K562 (cell line): ENCODE data around the gene SYNE1. TPM values are rescaled to one million over a fixed set of nuclear protein-coding genes. Genes with fewer than 3 reads are reported as not detected.

Experiments
- ATAC-seq: fragments of 200-7000 bp; cut with Tn5 transposase; 3 replicates; pipeline ENCODE4 v1.9.1; 2020; ENCODE audit warnings: moderate library complexity
- BruUV-seq: library from RNA; stranded (reverse); fragments of 400-500 nt; replicated peaks from 2 replicates; lab custom pipeline; 2021; lab: Mats Ljungman, UMichigan
- CTCF ChIA-PET: fragments of 300-600 bp; formaldehyde crosslinking; extraction: SDS; loops from one replicate; lab custom pipeline; 2021; ENCODE audit warnings: low intra/inter-chr PET ratio; lab: Yijun Ruan, JAX
- POLR2A ChIA-PET: fragments of 300-600, 350-650 bp; sonication (Branson Sonifier 250); formaldehyde crosslinking; extraction: SDS; loops from one replicate; lab custom pipeline; 2021; ENCODE audit warnings: antibody characterized with exemption, inconsistent platforms; lab: Yijun Ruan, JAX
- DNase-seq, 4 experiments: peaks; one replicate each; pipeline versions ENCODE4 v3.0.0 to v3.0.0-alpha.2; 2011 to 2018; ENCODE audit warnings: low spot score in 3 of 4, mixed read lengths in 3 of 4; ENCODE audit errors: extremely low read depth in 1 of 4
- FAIRE-seq: peaks from 2 replicates; lab custom pipeline; 2011; peaks lifted over from hg19 to GRCh38; lab: Jason Lieb, UNC
- H2AFZ ChIP-seq: 2 replicates; pipeline ENCODE4 v1.6.0; 2011; ENCODE audit warnings: low read depth, low read length, control low read depth, inconsistent platforms
- H3K27ac ChIP-seq: fragments of 200-600 bp; 3 replicates; pipeline ENCODE4 v1.8.0; 2011; ENCODE audit warnings: low read depth, mild to moderate bottlenecking, control low read depth, inconsistent platforms, low read length, moderate library complexity, mixed read lengths; ENCODE audit errors: extremely low read depth
- H3K27me3 ChIP-seq, 2 experiments: fragments of 300-600 bp in 1 of 2; 2 replicates in 1 of 2; 3 replicates in 1 of 2; pipeline versions ENCODE4 v1.6.0 to v1.8.0; 2011; ENCODE audit warnings: inconsistent platforms in 2 of 2, low read length in 2 of 2, mild to moderate bottlenecking in 1 of 2, mixed read lengths in 1 of 2, moderate library complexity in 1 of 2; ENCODE audit not compliant: control insufficient read depth in 2 of 2, insufficient read depth in 2 of 2
- H3K36me3 ChIP-seq: fragments of 300-600 bp; 3 replicates; pipeline ENCODE4 v1.8.0; 2011; ENCODE audit warnings: mild to moderate bottlenecking, low read length, inconsistent platforms; ENCODE audit not compliant: control insufficient read depth, insufficient read depth
- H3K4me1 ChIP-seq, 2 experiments: fragments of 200-600 bp in 1 of 2; replicated peaks in 1 of 2; 2 replicates in 1 of 2; 3 replicates in 1 of 2; pipeline versions ENCODE4 v1.5.1 to v1.8.0; 2011; ENCODE audit warnings: inconsistent platforms in 2 of 2, low read length in 2 of 2, mild to moderate bottlenecking in 1 of 2, mixed read lengths in 1 of 2, moderate library complexity in 1 of 2; ENCODE audit not compliant: control insufficient read depth in 2 of 2, insufficient read depth in 2 of 2
- H3K4me2 ChIP-seq: 2 replicates; pipeline ENCODE4 v1.6.1; 2011; ENCODE audit warnings: low read length, control low read depth, inconsistent platforms, mixed read lengths; ENCODE audit not compliant: insufficient read depth
- H3K4me3 ChIP-seq: fragments of 200-600 bp; sonication (generic), shearing (Covaris generic); 2 replicates; pipeline ENCODE4 v1.5.1; 2016; ENCODE audit warnings: control low read depth, inconsistent platforms
- H3K79me2 ChIP-seq: fragments of 200-600 bp; 3 replicates; pipeline ENCODE4 v1.8.0; 2011; ENCODE audit warnings: low read length, inconsistent platforms; ENCODE audit not compliant: control insufficient read depth, insufficient read depth
- H3K9ac ChIP-seq, 2 experiments: 2 replicates each; pipeline versions ENCODE4 v1.6.0 to v1.6.1; 2011; ENCODE audit warnings: low read depth in 2 of 2, low read length in 2 of 2, control low read depth in 1 of 2, inconsistent platforms in 1 of 2, mild to moderate bottlenecking in 1 of 2, mixed read lengths in 1 of 2; ENCODE audit not compliant: insufficient read depth in 1 of 2
- H3K9me1 ChIP-seq: one replicate; pipeline ENCODE4 v1.6.0; 2011; ENCODE audit warnings: inconsistent platforms, mild to moderate bottlenecking, low read length, moderate library complexity; ENCODE audit not compliant: control insufficient read depth, insufficient read depth
- H3K9me3 ChIP-seq: replicated peaks from 2 replicates; pipeline ENCODE4 v1.5.1; 2011; ENCODE audit warnings: low read depth, low read length, inconsistent platforms; ENCODE audit not compliant: control insufficient read depth, insufficient read depth
- H4K20me1 ChIP-seq: replicated peaks from 2 replicates; pipeline ENCODE4 v1.6.1; 2011; ENCODE audit warnings: low read length, inconsistent platforms, mixed read lengths; ENCODE audit not compliant: control insufficient read depth, insufficient read depth
- BCOR ChIP-seq: fragments of 450-650 bp; IDR thresholded peaks from 2 replicates; pipeline ENCODE4 v1.6.1; 2016
- CC2D1A ChIP-seq: fragments of 450-650 bp; IDR thresholded peaks from 2 replicates; pipeline ENCODE4 v1.6.1; 2017; ENCODE audit warnings: mild to moderate bottlenecking
- MBD1 ChIP-seq: fragments of 250-450 bp; sonication (Bioruptor Pico); IDR thresholded peaks from 2 replicates; pipeline ENCODE4 v1.8.0; 2022; ENCODE audit warnings: inconsistent platforms
- POLR2H ChIP-seq: IDR thresholded peaks from 2 replicates; pipeline ENCODE4 v1.6.1; 2016; ENCODE audit warnings: missing genetic modification characterization, low read depth, mild to moderate bottlenecking, control low read depth, missing compliant biosample characterization, moderate library complexity
- RBM25 ChIP-seq: fragments of 200-400 bp; formaldehyde crosslinking; IDR thresholded peaks from 2 replicates; pipeline ENCODE4 v1.6.1; 2018; ENCODE audit warnings: low read length, low read depth, moderate library complexity; ENCODE audit not compliant: severe bottlenecking
- ZNF184 ChIP-seq: sonication (generic); formaldehyde crosslinking; IDR thresholded peaks from 2 replicates; pipeline ENCODE4 v1.5.0; 2020; ENCODE audit warnings: missing genetic modification reagents
- WGBS: fragments of 100-300 bp; shearing (Covaris generic); methylation state at CpG from one replicate; pipeline ENCODE4 v1.1.6; 2016; ENCODE audit warnings: low coverage, mixed read lengths; ENCODE audit not compliant: insufficient coverage; ENCODE audit errors: missing lambda C conversion rate; 5-methylcytosine and 5-hydroxymethylcytosine counted together
- in situ Hi-C: fragments of 300-500 bp; cut with MboI; formaldehyde crosslinking; loops from 4 replicates; pipeline ENCODE4 v1.15.0; 2018; ENCODE audit warnings: inconsistent platforms, mixed read lengths
- intact Hi-C: fragments of 100-400 bp; cut with micrococcal nuclease; formaldehyde crosslinking; loops from 2 replicates; pipeline ENCODE4 v1.14.2; 2022
- polyA plus RNA-seq, 8 experiments: library from polyadenylated mRNA; depleted of rRNA in 4 of 8; stranded (reverse) in 5 of 8; unstranded in 3 of 8; fragments of >200 nt; fragmentation: Nextera tagmentation in 2 of 8; fragmentation: Illumina TruSeq in 1 of 8; extraction: Ambion mirVana in 2 of 8; extraction: Trizol in 1 of 8; gene quantifications; 2 replicates each; pipeline versions ENCODE4 v1.2.1 to v1.2.3, GENCODE V29; 2011 to 2014; ENCODE audit warnings: inconsistent platforms in 1 of 8, missing spikeins in 1 of 8
- total RNA-seq, 7 experiments: library from RNA; depleted of rRNA in 6 of 7; stranded (reverse); fragments of >200 nt in 6 of 7; fragmentation: Illumina TruSeq in 2 of 7; extraction: Trizol in 2 of 7; gene quantifications; 2 replicates each; pipeline versions ENCODE4 v1.2.1 to v1.2.3, GENCODE V29; 2011 to 2021; ENCODE audit warnings: low replicate concordance in 1 of 7

SYNE1 gene
- total and polyA plus RNA-seq, 9 of the 15 experiments (the other 6 are each of a cell fraction or from before 2014, with no cell fraction given), result under 0.01 to 0.42 (median 0.08) TPM; not detected in 1

GRCh38 chr6:152148412-152148811 lies 488.8 kb downstream of the SYNE1 start:
- WGBS, result 0% methylated on average over 1 of the region's 1 CpG

GRCh38 chr6:152147269-152147668 lies 489.9 kb downstream of the SYNE1 start:
- Histone ChIP-seq H3K27me3 (peaks cover 10 to 17% of the 10 kb centered on the region in 2 experiments; a peak in 2 of 5 replicates), H3K36me3 (no peaks in the 10 kb centered on the region), H3K9ac (no peak overlapping the region), H3K9me3 (no peaks in the 10 kb centered on the region), H3K79me2 (no peaks in the 10 kb centered on the region), H3K4me2 (no peak overlapping the region), H3K4me3 (no peak overlapping the region), H3K9me1 (no peaks in the 10 kb centered on the region), H3K27ac (no peak overlapping the region), H3K4me1 (no peaks in the 10 kb centered on the region), H4K20me1 (no peaks in the 10 kb centered on the region), H2AFZ (no peak overlapping the region)
- ChIA-PET CTCF (no interaction called here), POLR2A (interaction anchor here (0.6 kb wide), 1 partner anchor 9 kb away, joined by 3 read pairs; no protein-coding TSS in a partner anchor)
- 1% methylated on average over 6 of the region's 6 CpGs for WGBS
- intact Hi-C loops (no loop called here), in situ Hi-C loops (no loop called here)
- DNase-seq (no peak), FAIRE-seq (no peak), ATAC-seq (no peak)
- TF ChIP-seq POLR2H (no peak), MBD1 (CRISPR knock-in tag) (no peak)
- no TSS peak for BruUV-seq

More at GRCh38 chr6:152148412-152148811, 488.8 kb downstream of the SYNE1 start:
- Histone ChIP-seq H3K36me3 (no peaks in the 10 kb centered on the region), H4K20me1 (no peaks in the 10 kb centered on the region), H3K9ac (no peak overlapping the region), H2AFZ (no peak overlapping the region), H3K4me1 (no peaks in the 10 kb centered on the region), H3K9me3 (no peaks in the 10 kb centered on the region), H3K4me2 (no peak overlapping the region), H3K27me3 (peaks cover 8 to 15% of the 10 kb centered on the region in 2 experiments; a peak in 2 of 5 replicates), H3K27ac (no peak overlapping the region), H3K4me3 (no peak overlapping the region), H3K79me2 (no peaks in the 10 kb centered on the region), H3K9me1 (no peaks in the 10 kb centered on the region)
- no peak for TF ChIP-seq ZNF184 (CRISPR knock-in tag)
- TF ChIP-seq RBM25, result peak; percentile 68
- TF ChIP-seq BCOR, result peak; percentile 29; the same call in 1 of the 2 replicates
- TF ChIP-seq CC2D1A, result no peak
- intact Hi-C loops (no loop called here), in situ Hi-C loops (no loop called here)
- POLR2A ChIA-PET, result interaction anchor here (0.6 kb wide), 1 partner anchor 26 kb away, joined by 3 read pairs; no protein-coding TSS in a partner anchor
- no TSS peak for BruUV-seq
- ATAC-seq (no peak), FAIRE-seq (no peak), DNase-seq (no peak)
- CTCF ChIA-PET, result no interaction called here
